OCI-LY3 (cell line): Measurements from ENCODE around the gene CFAP221.

Experiments
- CTCF ChIP-seq: fragments of 200-600, 300-600 bp; sonication (generic); IDR thresholded peaks from 2 replicates; pipeline ENCODE4 v1.5.1; 2014; ENCODE audit warnings: antibody characterized with exemption, low read length, low read depth
- EZH2phosphoT487 ChIP-seq: fragments of 200-600 bp; shearing (Covaris generic); IDR thresholded peaks from 2 replicates; pipeline ENCODE4 v1.6.1; 2018; ENCODE audit warnings: antibody characterized with exemption, mixed run types, low read depth

GRCh38 chr2:119596638-119597037 lies 52.4 kb downstream of the CFAP221 start:
- TF ChIP-seq CTCF (no peak), EZH2phosphoT487 (no peak)
